Left hindlimb (tissue), 1 donor: ENCODE data around the gene UBN2.
"Not testable (repeated sequence)": the region's sequence is repeated elsewhere in the genome, so short reads cannot be mapped to it uniquely, and the experiment has no call there.

Source experiments
- DNase-seq: peaks from one replicate; pipeline ENCODE4 v3.0.0-alpha.2; 2018

Gene UBN2

GRCh38 chr7:139300390-139300789 is 69.4 kb downstream of the UBN2 start:
- no peak for DNase-seq

GRCh38 chr7:139304517-139304916 is 73.5 kb downstream of the UBN2 start:
- DNase-seq = no peak

GRCh38 chr7:139317939-139318505 is 87.0 kb downstream of the UBN2 start:
- DNase-seq = no peak

- DNase-seq = no peak
These were observed 90.2 kb downstream of the UBN2 start for GRCh38 chr7:139321071-139321745.

GRCh38 chr7:139324709-139325108 is 93.7 kb downstream of the UBN2 start:
- DNase-seq = not testable (repeated sequence)

GRCh38 chr7:139328375-139328774 is 97.3 kb downstream of the UBN2 start:
- DNase-seq = no peak

GRCh38 chr7:139329119-139329518 is 98.1 kb downstream of the UBN2 start:
- DNase-seq = no peak

GRCh38 chr7:139330333-139331030 is 99.4 kb downstream of the UBN2 start:
- DNase-seq = no peak

- no peak for DNase-seq
These were observed 101.8 kb downstream of the UBN2 start for GRCh38 chr7:139332697-139333359.

GRCh38 chr7:139333443-139333842 is 102.4 kb downstream of the UBN2 start:
- not testable (repeated sequence) for DNase-seq

GRCh38 chr7:139334399-139335150 is 103.5 kb downstream of the UBN2 start:
- DNase-seq = no peak

GRCh38 chr7:139339025-139339424 is 108.0 kb downstream of the UBN2 start:
- DNase-seq = no peak

GRCh38 chr7:139339698-139340036 is 108.6 kb downstream of the UBN2 start:
- no peak for DNase-seq

GRCh38 chr7:139340037-139340807 is 109.2 kb downstream of the UBN2 start:
- DNase-seq = peak; percentile 99

- no peak for DNase-seq
These were observed 109.7 kb downstream of the UBN2 start for GRCh38 chr7:139340808-139341057.

GRCh38 chr7:139341058-139341775 is 110.2 kb downstream of the UBN2 start, which contains the start of gene FMC1:
Gene FMC1, plus strand, starts transcription at chr7:139341337. Its CDS starts 48 bp downstream, at chr7:139341385.
- peak; percentile 95 for DNase-seq

GRCh38 chr7:139341776-139342226 is 110.8 kb downstream of the UBN2 start:
- no peak for DNase-seq

- no peak for DNase-seq
These were observed 114.0 kb downstream of the UBN2 start for GRCh38 chr7:139345042-139345441.

- DNase-seq = no peak
These were observed 120.0 kb downstream of the UBN2 start for GRCh38 chr7:139351027-139351426.

- no peak for DNase-seq
These were observed 123.7 kb downstream of the UBN2 start for GRCh38 chr7:139354729-139355128.

GRCh38 chr7:139355320-139355719 is 124.3 kb downstream of the UBN2 start:
- no peak for DNase-seq
